Measurements from ENCODE around the gene EDA.

Gene EDA

GRCh38 chrX:70007946-70008345 lies 392.0 kb downstream of the EDA start:
- DNase-seq (ENCODE audit: low read depth in 2 of 2) = peak in 1 of 2 donors; percentile 26
- no peak overlapping the region for H3K4me3 ChIP-seq (replicated peaks in 1 of 2; ENCODE audit: low read depth in 2 of 2, low read length in 2 of 2)
- no peak for TF ChIP-seq CTCF (IDR thresholded peaks at IDR 0.05; ENCODE audit: low read depth, low read length)

- H3K4me3 ChIP-seq (replicated peaks in 1 of 2; ENCODE audit: low read depth in 2 of 2, low read length in 2 of 2) = no peak overlapping the region
- TF ChIP-seq CTCF (IDR thresholded peaks at IDR 0.05; ENCODE audit: low read depth, low read length) = no peak
- no peak for DNase-seq (ENCODE audit: low read depth in 2 of 2)
Observed at GRCh38 chrX:70009049-70009448, 393.1 kb downstream of the EDA start.

- DNase-seq (ENCODE audit: low read depth in 2 of 2) = no peak
- no peak for TF ChIP-seq CTCF (IDR thresholded peaks at IDR 0.05; ENCODE audit: low read depth, low read length)
- H3K4me3 ChIP-seq (replicated peaks in 1 of 2; ENCODE audit: low read depth in 2 of 2, low read length in 2 of 2) = no peak overlapping the region
Observed at GRCh38 chrX:70009970-70010369, 394.1 kb downstream of the EDA start.

- TF ChIP-seq CTCF (IDR thresholded peaks at IDR 0.05; ENCODE audit: low read depth, low read length) = no peak
- no peak overlapping the region for H3K4me3 ChIP-seq (replicated peaks in 1 of 2; ENCODE audit: low read depth in 2 of 2, low read length in 2 of 2)
Observed at GRCh38 chrX:70012756-70013155, 396.8 kb downstream of the EDA start.

GRCh38 chrX:70013466-70014381 lies 397.8 kb downstream of the EDA start:
- DNase-seq (ENCODE audit: low read depth in 2 of 2) = peak in 1 of 2 donors; percentile 83
- no peak for TF ChIP-seq CTCF (IDR thresholded peaks at IDR 0.05; ENCODE audit: low read depth, low read length)
- no peak overlapping the region for H3K4me3 ChIP-seq (replicated peaks in 1 of 2; ENCODE audit: low read depth in 2 of 2, low read length in 2 of 2)

More at GRCh38 chrX:70012756-70013155, 396.8 kb downstream of the EDA start:
- DNase-seq (ENCODE audit: low read depth in 2 of 2) = no peak

GRCh38 chrX:70016513-70016912 lies 400.6 kb downstream of the EDA start:
- no peak for DNase-seq (ENCODE audit: low read depth in 2 of 2)
- TF ChIP-seq CTCF (IDR thresholded peaks at IDR 0.05; ENCODE audit: low read depth, low read length) = no peak
- H3K4me3 ChIP-seq (replicated peaks in 1 of 2; ENCODE audit: low read depth in 2 of 2, low read length in 2 of 2) = no peak overlapping the region

Data from cardiac fibroblast (primary cell).